GM18868 (cell line): ENCODE results near the gene OR5AP2.
A peak's percentile ranks its signal among the peaks of the same experiment; 100 is the strongest.
"Not testable (repeated sequence)": the region's sequence is repeated elsewhere in the genome, so short reads cannot be mapped to it uniquely, and the experiment has no call there.

Experiments used
- ATAC-seq: cut with Tn5 transposase; IDR thresholded peaks from one replicate; pipeline ENCODE4 v1.9.1; 2021; ENCODE audit warnings: mild to moderate bottlenecking, moderate library complexity; ENCODE audit not compliant: unreplicated experiment

Gene OR5AP2

DNA sequence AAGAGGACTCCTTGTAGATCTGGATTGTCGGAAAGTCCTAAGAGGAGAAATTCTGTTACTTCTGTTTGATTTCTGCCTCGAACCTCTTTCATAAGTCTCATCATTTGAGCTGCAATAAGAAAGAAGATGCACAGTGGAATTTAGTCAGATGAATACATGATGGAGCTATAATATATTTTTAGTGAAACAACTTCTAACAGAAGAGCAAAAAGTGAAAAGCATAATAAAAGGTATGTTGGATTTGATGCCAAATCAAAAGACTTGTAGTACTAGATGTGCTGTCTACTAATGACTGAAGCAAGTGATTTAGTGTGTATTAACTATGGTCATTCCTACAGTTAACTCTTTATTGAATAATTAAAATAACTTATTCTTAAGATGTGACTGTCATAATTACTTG lies at the start of gene OR5AP2:
TSS of gene OR5AP2 (minus strand) at position 101 of the 400 bp plus-strand sequence. CDS start at position 101, 0 bp downstream.
- no peak for ATAC-seq

DNA sequence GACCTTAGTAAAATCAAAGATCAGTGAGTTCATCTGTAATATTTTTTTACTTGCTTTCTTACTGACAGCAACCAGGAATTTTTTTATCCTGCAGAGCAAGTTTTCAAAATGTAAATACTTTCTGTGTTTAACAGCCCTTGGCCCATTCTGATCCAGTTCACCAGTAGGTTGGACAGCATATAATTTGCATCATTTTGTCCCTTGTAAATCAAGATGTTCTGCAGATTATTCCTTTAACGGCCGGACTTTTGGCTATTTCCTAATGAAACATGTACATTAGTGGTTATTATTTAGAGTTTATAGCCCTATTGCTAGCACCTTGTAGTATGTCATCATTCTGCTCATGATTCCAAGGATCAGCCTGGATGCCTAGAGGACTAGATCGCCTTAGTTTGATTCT lies 48.9 kb upstream of the OR5AP2 start:
- ATAC-seq, result not testable (repeated sequence)

DNA sequence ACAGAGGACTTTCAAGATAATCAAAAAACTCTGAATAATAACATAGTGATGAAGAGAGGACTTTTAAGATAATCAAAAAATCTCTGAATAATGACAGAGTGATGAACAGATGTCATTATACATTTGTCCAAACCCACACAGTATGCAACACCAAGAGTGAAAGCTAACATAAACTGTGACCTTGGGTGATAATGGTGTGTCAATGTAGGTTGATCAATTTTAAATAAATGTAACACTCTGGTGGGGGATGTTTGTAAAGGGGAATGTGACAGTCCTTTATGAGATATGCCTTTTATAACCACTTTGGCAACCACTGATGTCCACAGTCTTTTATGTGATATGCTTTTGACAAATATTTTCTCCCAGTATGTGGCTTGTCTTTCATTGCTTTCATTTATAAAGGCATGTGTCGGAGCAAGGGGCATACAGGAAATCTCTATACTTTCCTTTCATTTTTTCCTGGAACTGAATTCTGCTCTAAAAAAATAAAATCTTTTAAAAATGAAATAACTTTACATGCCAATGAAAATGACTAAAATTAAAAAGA lies 46.4 kb upstream of the OR5AP2 start:
- no peak for ATAC-seq

DNA sequence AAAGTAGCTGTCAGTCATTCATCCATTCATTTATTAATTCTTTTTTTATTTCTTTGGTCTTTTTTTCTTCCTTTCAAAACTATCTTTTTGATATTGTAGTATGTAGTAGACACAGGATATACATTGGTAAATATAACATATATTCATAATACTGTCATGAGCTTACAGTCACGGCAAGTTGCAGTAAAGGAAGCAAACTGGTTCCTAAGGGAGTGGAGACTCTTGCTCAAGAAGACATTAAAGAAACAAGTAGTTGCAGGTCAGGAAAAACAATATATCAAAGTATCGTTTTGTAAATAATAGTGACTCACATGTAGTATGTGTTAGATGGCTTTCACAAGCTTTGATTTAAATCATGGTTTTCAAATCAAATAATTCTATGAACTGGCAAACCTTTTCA lies 28.7 kb upstream of the OR5AP2 start:
- no peak for ATAC-seq

DNA sequence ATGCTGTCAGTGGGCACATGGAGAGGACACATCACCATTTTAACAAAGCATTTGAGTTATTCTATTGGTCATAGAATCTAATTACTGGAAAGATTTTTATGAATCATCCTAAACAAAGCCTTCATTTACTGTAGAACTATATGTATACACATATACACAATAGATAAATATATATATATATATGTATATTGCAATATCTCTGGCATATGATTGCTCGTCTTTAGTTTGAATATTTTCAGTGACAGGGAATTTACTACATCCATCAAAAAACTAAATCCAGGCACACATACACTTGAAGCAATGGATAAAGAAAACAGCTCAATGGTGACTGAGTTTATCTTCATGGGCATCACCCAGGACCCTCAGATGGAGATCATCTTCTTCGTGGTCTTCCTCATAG lies 21.1 kb upstream of the OR5AP2 start, which contains the start of gene OR5AR1:
TSS of gene OR5AR1 (plus strand) at position 301 of the 400 bp plus-strand sequence. CDS start at position 301, 0 bp downstream.
- no peak for ATAC-seq

DNA sequence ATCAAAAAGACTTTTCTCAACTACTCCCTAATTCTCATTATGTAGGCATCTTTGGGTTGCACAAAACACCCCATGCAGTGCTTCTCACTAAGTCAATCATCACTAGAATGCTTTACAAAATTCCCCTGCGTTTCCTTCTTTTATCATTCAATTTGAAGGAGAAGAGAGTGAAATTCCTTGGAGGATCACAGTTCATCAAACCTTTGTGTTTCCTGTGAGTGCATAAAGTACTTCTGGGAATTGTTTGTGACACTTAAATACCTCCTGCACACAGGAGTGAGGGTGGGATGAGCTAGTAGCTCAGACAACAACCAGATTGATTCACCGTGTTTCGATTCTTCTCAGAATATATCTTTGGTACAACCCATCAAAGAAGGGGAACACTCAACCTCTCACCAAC lies 17.5 kb upstream of the OR5AP2 start:
- no peak for ATAC-seq

DNA sequence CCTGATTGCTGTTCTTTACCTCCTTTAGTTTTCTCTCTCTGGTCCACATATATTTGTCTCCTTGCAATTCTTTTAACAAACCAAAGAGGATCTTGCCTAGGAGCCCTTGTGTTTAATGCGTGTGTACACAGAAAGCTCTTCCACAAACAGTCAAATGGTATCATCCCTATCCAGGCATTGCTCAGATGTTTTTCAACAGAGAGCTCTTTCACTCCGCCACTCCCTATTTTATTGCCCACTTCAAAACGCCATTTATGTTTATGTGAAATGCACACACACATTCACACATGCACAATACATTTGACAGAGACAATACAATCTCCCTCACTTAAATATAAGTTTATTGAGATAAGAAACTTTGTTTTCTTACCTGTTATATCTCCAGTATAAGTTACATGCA lies 4.7 kb downstream of the OR5AP2 start:
- ATAC-seq, result no peak

DNA sequence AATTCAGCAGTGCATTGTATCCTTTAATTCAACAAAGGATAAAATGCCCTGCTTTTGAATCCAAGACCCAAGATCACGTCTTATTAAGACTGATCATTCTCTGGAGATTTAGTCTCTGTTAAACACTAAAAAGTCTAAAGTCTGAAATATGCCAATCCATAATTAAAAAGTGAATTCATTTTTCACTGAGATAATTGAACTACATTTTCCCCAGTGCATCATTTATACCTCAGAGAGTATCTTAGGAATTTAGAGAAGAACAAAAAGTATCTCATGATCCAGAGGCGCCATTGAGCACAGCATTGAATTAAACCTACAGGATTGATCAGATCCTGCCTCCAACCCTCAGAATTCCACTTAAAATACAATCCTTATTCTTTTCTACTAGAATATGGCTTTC lies 5.4 kb downstream of the OR5AP2 start:
- no peak for ATAC-seq

DNA sequence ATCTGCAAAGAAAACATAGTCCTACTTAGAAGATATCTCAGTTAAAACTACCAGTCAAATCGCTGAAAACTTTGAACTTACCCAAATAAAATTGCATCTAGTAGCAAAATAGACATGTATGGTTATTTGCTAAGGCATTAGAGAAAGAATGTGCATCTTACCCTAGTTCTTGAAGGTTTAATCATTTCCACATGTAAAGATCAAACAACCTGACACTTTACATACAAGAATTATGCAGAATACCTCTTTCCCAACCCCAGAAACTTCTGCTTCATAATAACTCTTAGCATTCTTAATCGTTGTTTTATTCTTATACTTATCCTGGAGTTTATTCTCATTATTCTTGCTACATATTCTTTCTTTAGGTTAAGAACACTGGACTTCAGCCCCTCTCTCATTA lies 9.9 kb downstream of the OR5AP2 start:
- no peak for ATAC-seq

DNA sequence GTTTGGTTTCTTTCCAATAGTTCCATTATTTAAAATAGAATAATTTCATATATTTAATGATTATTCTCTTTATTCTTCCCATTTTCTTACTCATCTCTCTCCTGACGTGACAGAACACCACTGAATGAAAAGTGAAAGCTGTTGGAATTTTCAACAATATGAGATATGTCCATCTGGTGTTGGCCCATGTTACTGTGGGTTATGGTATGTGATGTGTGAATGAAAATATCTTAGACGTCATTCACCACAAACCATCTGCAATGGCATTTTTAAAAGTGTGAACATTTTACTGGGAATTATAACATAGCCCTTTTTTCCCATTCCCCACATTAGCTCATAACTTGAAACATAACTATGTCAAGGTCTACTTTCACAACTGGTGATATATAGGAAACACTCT lies 16.3 kb downstream of the OR5AP2 start:
- ATAC-seq, result no peak

DNA sequence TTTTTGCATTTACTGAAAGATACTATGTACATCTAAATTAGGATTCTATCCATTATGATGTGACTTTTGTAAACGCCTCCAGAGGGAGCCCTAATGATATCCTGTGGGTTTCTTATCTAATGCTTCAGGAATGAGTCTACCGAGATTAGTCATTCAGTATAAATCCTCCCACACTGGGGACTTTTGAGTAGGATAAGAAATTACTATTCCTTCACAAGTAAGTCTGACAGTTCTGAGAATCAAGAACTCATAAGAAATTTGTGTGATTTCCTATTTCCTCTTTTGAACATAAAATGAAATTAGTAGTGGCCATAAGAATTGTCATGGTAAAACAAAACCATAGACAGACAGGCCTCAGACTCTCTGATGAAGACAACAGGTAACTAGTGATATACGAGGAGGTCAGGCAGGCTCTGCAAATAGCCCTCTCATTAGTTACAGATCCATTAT lies 17.6 kb downstream of the OR5AP2 start:
- peak; percentile 94 for ATAC-seq

DNA sequence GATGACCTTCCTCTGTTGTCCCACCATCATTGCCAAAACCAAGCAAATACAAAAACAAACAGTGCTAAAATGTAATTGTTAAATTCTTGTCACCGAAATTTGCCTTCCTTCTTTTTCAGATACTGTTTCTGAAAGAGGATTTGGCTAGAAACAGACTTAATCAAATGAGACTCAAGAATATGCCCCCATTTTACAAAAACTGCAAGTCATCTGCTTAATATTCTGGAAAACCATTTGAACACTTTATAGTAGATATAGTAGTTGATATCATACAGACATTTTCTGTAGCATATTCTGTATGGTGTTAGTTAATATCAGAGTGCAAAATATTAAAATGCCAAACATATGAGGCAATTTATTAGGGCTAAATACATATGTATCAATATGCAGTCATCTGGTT lies 31.1 kb downstream of the OR5AP2 start:
- ATAC-seq, result no peak

DNA sequence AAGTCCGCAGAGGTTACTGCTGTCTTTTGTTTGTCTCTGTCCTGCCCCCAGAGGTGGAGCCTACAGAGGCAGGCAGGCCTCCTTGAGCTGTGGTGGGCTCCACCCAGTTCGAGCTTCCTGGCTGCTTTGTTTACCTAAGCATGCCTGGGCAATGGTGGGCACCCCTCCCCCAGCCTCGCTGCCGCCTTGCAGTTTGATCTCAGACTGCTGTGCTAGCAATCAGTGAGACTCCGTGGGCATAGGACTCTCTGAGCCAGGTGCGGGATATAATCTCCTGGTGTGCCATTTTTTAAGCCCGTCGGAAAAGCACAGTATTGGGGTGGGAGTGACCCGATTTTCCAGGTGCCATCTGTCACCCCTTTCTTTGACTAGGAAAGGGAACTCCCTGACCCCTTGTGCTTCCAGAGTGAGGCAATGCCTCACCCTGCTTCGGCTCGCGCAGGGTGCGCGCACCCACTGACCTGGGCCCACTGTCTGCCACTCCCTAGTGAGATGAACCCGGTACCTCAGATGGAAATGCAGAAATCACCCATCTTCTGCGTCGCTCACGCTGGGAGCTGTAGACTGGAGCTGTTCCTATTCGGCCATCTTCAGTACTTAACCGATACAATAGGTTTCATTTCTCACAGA lies 50.0 kb downstream of the OR5AP2 start:
- not testable (repeated sequence) for ATAC-seq
